HepG2 (cell line): Measurements from ENCODE around the gene PPP1R16B. TPM values are rescaled to one million over a fixed set of nuclear protein-coding genes. Genes with fewer than 3 reads are reported as not detected.

Experiments used
- ATAC-seq: fragments of 200-7000 bp; cut with Tn5 transposase; 3 replicates; pipeline ENCODE4 v1.9.1; 2020; ENCODE audit warnings: mild to moderate bottlenecking, moderate library complexity
- BruUV-seq: library from RNA; stranded (reverse); fragments of 400-500 nt; replicated peaks from 2 replicates; lab custom pipeline; 2021; lab: Mats Ljungman, UMichigan
- CTCF ChIA-PET: fragments of 300-600 bp; formaldehyde crosslinking; extraction: SDS; loops from one replicate; lab custom pipeline; 2021; ENCODE audit warnings: low total read pairs, inconsistent platforms, low intra/inter-chr PET ratio; lab: Yijun Ruan, JAX
- POLR2A ChIA-PET: fragments of 350-600 bp; sonication (Branson Sonifier 250); formaldehyde crosslinking; loops from one replicate; lab custom pipeline; 2020; ENCODE audit warnings: antibody characterized with exemption, inconsistent platforms; lab: Yijun Ruan, JAX
- DNase-seq: peaks from one replicate; pipeline ENCODE4 v3.0.0-alpha.2; 2015; ENCODE audit warnings: low spot score
- FAIRE-seq: peaks from 3 replicates; lab custom pipeline; 2011; peaks lifted over from hg19 to GRCh38; lab: Jason Lieb, UNC
- H2AFZ ChIP-seq: one replicate; pipeline ENCODE4 v1.6.1; 2011; ENCODE audit warnings: low read length, inconsistent platforms
- H3K27ac ChIP-seq: fragments of 300-600 bp; 3 replicates; pipeline ENCODE4 v1.8.0; 2011; ENCODE audit warnings: mixed run types, mild to moderate bottlenecking, mixed read lengths, low read length, inconsistent platforms; ENCODE audit not compliant: insufficient read depth; ENCODE audit errors: extremely low read length
- H3K27me3 ChIP-seq, 2 experiments: fragments of 200-600 bp in 1 of 2; 2 replicates in 1 of 2; 3 replicates in 1 of 2; pipeline versions ENCODE4 v1.6.0 to v1.8.0; 2011; ENCODE audit warnings: low read length in 2 of 2, mild to moderate bottlenecking in 2 of 2, moderate library complexity in 2 of 2, inconsistent platforms in 1 of 2; ENCODE audit not compliant: insufficient read depth in 2 of 2, control insufficient read depth in 1 of 2
- H3K36me3 ChIP-seq, 2 experiments: fragments of 200-600 bp in 1 of 2; replicated peaks in 1 of 2; 2 replicates in 1 of 2; 3 replicates in 1 of 2; pipeline versions ENCODE4 v1.5.1 to v1.8.0; 2011; ENCODE audit warnings: low read length in 2 of 2, inconsistent platforms in 1 of 2; ENCODE audit not compliant: insufficient read depth in 2 of 2, control insufficient read depth in 1 of 2
- H3K4me1 ChIP-seq: 2 replicates; pipeline ENCODE4 v1.5.1; 2012; ENCODE audit warnings: low read length, inconsistent platforms; ENCODE audit not compliant: insufficient read depth
- H3K4me2 ChIP-seq: 2 replicates; pipeline ENCODE4 v1.6.0; 2011; ENCODE audit warnings: low read depth, low read length, inconsistent platforms
- H3K4me3 ChIP-seq, 3 experiments: fragments of 200-600 bp in 1 of 3; sonication (generic), shearing (Covaris generic) in 1 of 3; replicated peaks in 1 of 3; 2 replicates each; pipeline ENCODE4 v1.5.1; 2011 to 2016; ENCODE audit warnings: low read length in 3 of 3, inconsistent platforms in 2 of 3, low read depth in 2 of 3, mild to moderate bottlenecking in 2 of 3, control low read depth in 1 of 3, mixed read lengths in 1 of 3; ENCODE audit not compliant: insufficient read depth in 1 of 3
- H3K79me2 ChIP-seq: one replicate; pipeline ENCODE4 v1.6.1; 2011; ENCODE audit warnings: low read length, inconsistent platforms; ENCODE audit not compliant: insufficient read depth
- H3K9ac ChIP-seq: 2 replicates; pipeline ENCODE4 v1.6.0; 2011; ENCODE audit warnings: mild to moderate bottlenecking, low read depth, low read length, inconsistent platforms; ENCODE audit not compliant: insufficient read depth
- H3K9me3 ChIP-seq: 2 replicates; pipeline ENCODE4 v1.5.1; 2012; ENCODE audit warnings: mild to moderate bottlenecking, low read length
- H4K20me1 ChIP-seq: 2 replicates; pipeline ENCODE4 v1.6.0; 2011; ENCODE audit warnings: inconsistent platforms, mild to moderate bottlenecking, low read length, moderate library complexity; ENCODE audit not compliant: insufficient read depth
- ATAD3A ChIP-seq: sonication (generic); formaldehyde crosslinking; IDR thresholded peaks from 2 replicates; pipeline ENCODE4 v1.4.0; 2020; ENCODE audit warnings: missing genetic modification reagents
- BRCA1 ChIP-seq: sonication (generic); formaldehyde crosslinking; IDR thresholded peaks from 2 replicates; pipeline ENCODE4 v1.4.0; 2020; ENCODE audit warnings: missing genetic modification reagents
- CEBPG ChIP-seq: IDR thresholded peaks from 2 replicates; pipeline ENCODE4 v1.6.1; 2016
- ESRRA ChIP-seq: sonication (generic); formaldehyde crosslinking; IDR thresholded peaks from 2 replicates; pipeline ENCODE4 v1.5.1; 2020; ENCODE audit warnings: mild to moderate bottlenecking, low read depth, missing genetic modification reagents
- EZH2 ChIP-seq: conservative IDR thresholded peaks from 2 replicates; pipeline ENCODE4 v1.6.1; 2012; ENCODE audit warnings: mild to moderate bottlenecking, low read depth, low read length, moderate library complexity
- HOXA3 ChIP-seq: sonication (generic); formaldehyde crosslinking; IDR thresholded peaks from 2 replicates; pipeline ENCODE4 v1.5.0; 2020; ENCODE audit warnings: missing genetic modification reagents
- IRF2 ChIP-seq: IDR thresholded peaks from 2 replicates; pipeline ENCODE4 v1.6.1; 2018; ENCODE audit warnings: missing genetic modification reagents, missing compliant biosample characterization
- ONECUT2 ChIP-seq: sonication (generic); formaldehyde crosslinking; IDR thresholded peaks from 2 replicates; pipeline ENCODE4 v1.4.0; 2020; ENCODE audit warnings: missing genetic modification reagents
- ZNF24 ChIP-seq: fragments of 450-650 bp; IDR thresholded peaks from 2 replicates; pipeline ENCODE4 v1.6.1; 2017; ENCODE audit warnings: antibody characterized with exemption, mild to moderate bottlenecking
- ZNF331 ChIP-seq: sonication (generic); formaldehyde crosslinking; IDR thresholded peaks from 2 replicates; pipeline ENCODE4 v1.4.0; 2020; ENCODE audit warnings: missing genetic modification reagents
- ZSCAN31 ChIP-seq: sonication (generic); formaldehyde crosslinking; IDR thresholded peaks from 2 replicates; pipeline ENCODE4 v1.5.0; 2020; ENCODE audit warnings: low read depth, mild to moderate bottlenecking, missing genetic modification reagents
- WGBS: methylation state at CpG from one replicate; pipeline ENCODE4 v1.1.6; 2017; ENCODE audit warnings: low lambda C conversion rate; 5-methylcytosine and 5-hydroxymethylcytosine counted together
- in situ Hi-C: cut with HindIII; loops from 2 replicates; pipeline ENCODE4 v1.10.0; 2017; ENCODE audit warnings: low pct_unique_long_range_greater_than_20kb; ENCODE audit not compliant: extremely low pct_ligation_motif_present
- intact Hi-C: fragments of 100-400 bp; cut with micrococcal nuclease; formaldehyde crosslinking; loops from one replicate; pipeline ENCODE4 v1.10.0; 2022; ENCODE audit not compliant: unreplicated experiment
- polyA plus RNA-seq, 8 experiments: library from polyadenylated mRNA; depleted of rRNA in 3 of 8; stranded (reverse) in 7 of 8; unstranded in 1 of 8; fragments of >200 nt; fragmentation: Illumina TruSeq in 4 of 8; extraction: Trizol in 4 of 8; gene quantifications; 2 replicates each; pipeline versions ENCODE4 v1.2.1 to v1.2.3, GENCODE V29; 2011 to 2016; ENCODE audit warnings: low read depth in 4 of 8, missing spikeins in 1 of 8, mixed read lengths in 1 of 8; ENCODE audit not compliant: insufficient read depth in 1 of 8
- total RNA-seq, 5 experiments: library from RNA; depleted of rRNA; stranded (reverse); fragments of >200 nt; fragmentation: Illumina TruSeq; extraction: Trizol; gene quantifications; 2 replicates each; pipeline ENCODE4 v1.2.3, GENCODE V29; 2016; ENCODE audit warnings: low read depth in 1 of 5
- TF ChIP-seq, protein P1 (sequence below), 2 experiments: fragments of 450-650 bp in 1 of 2; sonication (generic) in 1 of 2; formaldehyde crosslinking; IDR thresholded peaks; 2 replicates each; pipeline versions ENCODE4 v1.5.0 to v1.8.0; 2020 to 2022; ENCODE audit warnings: mild to moderate bottlenecking in 1 of 2, missing genetic modification reagents in 1 of 2
- TF ChIP-seq, protein P2 (sequence below): sonication (generic); formaldehyde crosslinking; IDR thresholded peaks from 2 replicates; pipeline ENCODE4 v1.5.0; 2020; ENCODE audit warnings: missing genetic modification reagents
- TF ChIP-seq, protein P3 (sequence below): sonication (generic); formaldehyde crosslinking; IDR thresholded peaks from 2 replicates; pipeline ENCODE4 v1.4.0; 2020; ENCODE audit warnings: missing genetic modification reagents

The PPP1R16B gene
- total and polyA plus RNA-seq, 2 of the 13 experiments (the other 11 are each of a cell fraction or from before 2014, with no cell fraction given): 0.02 to 0.11 TPM

DNA sequence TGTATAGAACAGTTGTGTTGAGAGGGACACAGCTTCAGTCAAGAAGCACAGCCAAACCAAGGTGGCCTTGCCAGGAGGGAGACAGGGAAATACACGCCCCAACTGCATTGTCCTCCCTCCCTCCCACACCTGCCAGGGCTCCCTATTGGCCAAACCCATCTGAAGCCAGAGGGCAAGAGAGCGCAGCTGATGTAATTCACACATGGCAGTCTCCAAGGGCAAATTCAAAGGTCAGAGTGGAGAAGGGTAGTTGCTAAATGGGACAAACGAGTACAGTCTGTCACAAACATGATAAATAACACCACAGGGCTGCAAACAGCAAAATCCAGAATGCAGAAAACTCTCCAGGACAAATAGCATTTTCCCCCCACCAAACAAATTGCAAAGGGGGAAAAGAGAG, 23.2 kb upstream of the PPP1R16B start (continued):
- TF ChIP-seq EZH2 (no peak), ZNF24 (no peak), HOXA3 (CRISPR knock-in tag) (0 out of 2 replicates have a peak, but pooled peaks have one; percentile 20), BRCA1 (CRISPR knock-in tag) (no peak), ESRRA (CRISPR knock-in tag) (peak; percentile 69; the same call in 1 of the 2 replicates), ZSCAN31 (CRISPR knock-in tag) (no peak), CEBPG (CRISPR knock-in tag) (0 out of 2 replicates have a peak, but pooled peaks have one; percentile 21)
- TF ChIP-seq, protein P1, sequence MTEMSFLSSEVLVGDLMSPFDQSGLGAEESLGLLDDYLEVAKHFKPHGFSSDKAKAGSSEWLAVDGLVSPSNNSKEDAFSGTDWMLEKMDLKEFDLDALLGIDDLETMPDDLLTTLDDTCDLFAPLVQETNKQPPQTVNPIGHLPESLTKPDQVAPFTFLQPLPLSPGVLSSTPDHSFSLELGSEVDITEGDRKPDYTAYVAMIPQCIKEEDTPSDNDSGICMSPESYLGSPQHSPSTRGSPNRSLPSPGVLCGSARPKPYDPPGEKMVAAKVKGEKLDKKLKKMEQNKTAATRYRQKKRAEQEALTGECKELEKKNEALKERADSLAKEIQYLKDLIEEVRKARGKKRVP (CRISPR knock-in tag; IDR thresholded peaks at IDR 0.05): peak in 1 of 2 experiments; percentile 75; a peak in 2 of 4 replicates
- TF ChIP-seq, protein P2, sequence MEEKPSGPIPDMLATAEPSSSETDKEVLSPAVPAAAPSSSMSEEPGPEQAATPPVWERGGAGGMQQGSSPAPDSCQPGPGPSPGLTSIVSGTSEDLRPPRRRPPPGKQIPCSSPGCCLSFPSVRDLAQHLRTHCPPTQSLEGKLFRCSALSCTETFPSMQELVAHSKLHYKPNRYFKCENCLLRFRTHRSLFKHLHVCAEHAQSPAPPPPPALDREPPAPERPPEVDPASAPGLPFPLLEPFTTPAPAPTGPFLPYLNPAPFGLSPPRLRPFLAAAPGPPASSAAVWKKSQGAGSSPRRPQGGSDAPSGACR: no peak

DNA sequence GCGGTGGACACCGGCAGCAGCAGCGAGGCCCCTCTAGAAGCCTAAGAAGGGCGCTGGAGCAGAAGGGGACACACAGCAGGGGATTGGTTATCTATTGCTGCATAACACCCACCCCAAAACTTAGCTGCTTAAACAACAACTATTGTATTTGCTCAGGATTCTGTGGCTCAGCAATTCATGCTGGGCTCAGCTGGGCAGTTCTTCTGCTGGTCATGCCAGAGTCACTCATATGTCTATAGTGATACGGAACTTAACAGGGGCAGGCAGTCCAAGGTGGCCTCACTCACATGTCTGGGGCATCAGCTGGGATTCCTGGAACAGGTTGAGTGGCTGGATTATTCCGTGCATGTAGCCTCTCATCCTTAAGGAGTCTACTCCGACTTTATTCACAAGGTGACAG, 17.6 kb upstream of the PPP1R16B start:
- H3K4me2 ChIP-seq: no peak overlapping the region
- no peak; the same call in 2 of the 3 replicates for ATAC-seq
- WGBS: 59% methylated on average over 7 of the region's 7 CpGs

More for the DNA sequence above, 17.6 kb upstream of the PPP1R16B start:
- no TSS peak for BruUV-seq
- no peaks in the 10 kb centered on the region for H3K9me3 ChIP-seq
- no peak for DNase-seq
- intact Hi-C loops: no loop called here
- no peaks in the 10 kb centered on the region for H3K79me2 ChIP-seq
- H3K36me3 ChIP-seq: no peaks in the 10 kb centered on the region
- H3K4me3 ChIP-seq: no peak overlapping the region
- no peak for TF ChIP-seq ZSCAN31 (CRISPR knock-in tag)
- TF ChIP-seq ZNF331 (CRISPR knock-in tag): peak; percentile 98
- no peak for TF ChIP-seq ATAD3A (CRISPR knock-in tag)
- TF ChIP-seq IRF2 (CRISPR knock-in tag): no peak
- TF ChIP-seq ONECUT2 (CRISPR knock-in tag): no peak
- TF ChIP-seq, protein P3, sequence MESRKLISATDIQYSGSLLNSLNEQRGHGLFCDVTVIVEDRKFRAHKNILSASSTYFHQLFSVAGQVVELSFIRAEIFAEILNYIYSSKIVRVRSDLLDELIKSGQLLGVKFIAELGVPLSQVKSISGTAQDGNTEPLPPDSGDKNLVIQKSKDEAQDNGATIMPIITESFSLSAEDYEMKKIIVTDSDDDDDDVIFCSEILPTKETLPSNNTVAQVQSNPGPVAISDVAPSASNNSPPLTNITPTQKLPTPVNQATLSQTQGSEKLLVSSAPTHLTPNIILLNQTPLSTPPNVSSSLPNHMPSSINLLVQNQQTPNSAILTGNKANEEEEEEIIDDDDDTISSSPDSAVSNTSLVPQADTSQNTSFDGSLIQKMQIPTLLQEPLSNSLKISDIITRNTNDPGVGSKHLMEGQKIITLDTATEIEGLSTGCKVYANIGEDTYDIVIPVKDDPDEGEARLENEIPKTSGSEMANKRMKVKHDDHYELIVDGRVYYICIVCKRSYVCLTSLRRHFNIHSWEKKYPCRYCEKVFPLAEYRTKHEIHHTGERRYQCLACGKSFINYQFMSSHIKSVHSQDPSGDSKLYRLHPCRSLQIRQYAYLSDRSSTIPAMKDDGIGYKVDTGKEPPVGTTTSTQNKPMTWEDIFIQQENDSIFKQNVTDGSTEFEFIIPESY: no peak
- TF ChIP-seq, all 625 proteins: peak for 1
- H3K27ac ChIP-seq: no peak overlapping the region
- H3K27me3 ChIP-seq: no peaks in the 10 kb centered on the region
- FAIRE-seq: no peak
- in situ Hi-C loops: no loop called here
- no peak overlapping the region for H3K9ac ChIP-seq
- H3K4me1 ChIP-seq: no peaks in the 10 kb centered on the region
- ChIA-PET CTCF (no interaction called here), POLR2A (no interaction called here)
- no peaks in the 10 kb centered on the region for H4K20me1 ChIP-seq
- no peak overlapping the region for H2AFZ ChIP-seq
